22Rv1 (cell line): ENCODE results near the gene IGSF8.

Experiments
- H3K27ac ChIP-seq: fragments of 450-650 bp; 2 replicates; pipeline ENCODE4 v1.5.1; 2017
- CTCF ChIP-seq: fragments of 450-650 bp; IDR thresholded peaks from 2 replicates; pipeline ENCODE4 v1.5.1; 2017; ENCODE audit warnings: mild to moderate bottlenecking
- ZFX ChIP-seq: fragments of 450-650 bp; IDR thresholded peaks from 2 replicates; pipeline ENCODE4 v1.6.1; 2017; ENCODE audit warnings: antibody characterized with exemption, borderline replicate concordance

The IGSF8 gene

GRCh38 chr1:160085686-160086455 lies 12.5 kb downstream of the IGSF8 start:
- no peak overlapping the region for H3K27ac ChIP-seq
- TF ChIP-seq CTCF: peak; percentile 98
- no peak for TF ChIP-seq ZFX

GRCh38 chr1:160084771-160085321 lies 13.6 kb downstream of the IGSF8 start:
- no peak overlapping the region for H3K27ac ChIP-seq
- no peak for TF ChIP-seq CTCF
- no peak for TF ChIP-seq ZFX

- TF ChIP-seq CTCF: peak; percentile 99
- no peak for TF ChIP-seq ZFX
- H3K27ac ChIP-seq: no peak overlapping the region
Measured at GRCh38 chr1:160083968-160084770, 14.2 kb downstream of the IGSF8 start.

- TF ChIP-seq ZFX: no peak
- TF ChIP-seq CTCF: no peak
- no peak overlapping the region for H3K27ac ChIP-seq
Measured at GRCh38 chr1:160082926-160083325, 15.5 kb downstream of the IGSF8 start.

- TF ChIP-seq CTCF (no peak), ZFX (no peak)
- H3K27ac ChIP-seq: no peak overlapping the region
Measured at GRCh38 chr1:160082487-160082886, 15.9 kb downstream of the IGSF8 start.

- TF ChIP-seq ZFX: no peak
- TF ChIP-seq CTCF: no peak
- no peak within 1 kb of the TSS for H3K27ac ChIP-seq
Measured at GRCh38 chr1:160081261-160081936, 17.0 kb downstream of the IGSF8 start, which contains the start of gene KCNJ9. Gene KCNJ9, plus strand, starts transcription at chr1:160081538. Its CDS starts 2,493 bp downstream, at chr1:160084031.
